LNCaP clone FGC (cell line): ENCODE measurements around the gene LIMK1.

ENCODE experiments used
- DNase-seq: peaks from one replicate; pipeline ENCODE4 v3.0.0-alpha.2; 2011; ENCODE audit warnings: low read depth
- H3K4me3 ChIP-seq: 2 replicates; pipeline ENCODE4 v1.5.1; 2011; ENCODE audit warnings: mild to moderate bottlenecking, low read depth, low read length, control low read depth
- TF ChIP-seq, protein P1 (sequence below): IDR thresholded peaks from 2 replicates; pipeline ENCODE4 v1.5.1; 2012; ENCODE audit warnings: mild to moderate bottlenecking; ENCODE audit not compliant: control insufficient read depth, insufficient read depth; ENCODE audit errors: extremely low read depth

Gene LIMK1

DNA sequence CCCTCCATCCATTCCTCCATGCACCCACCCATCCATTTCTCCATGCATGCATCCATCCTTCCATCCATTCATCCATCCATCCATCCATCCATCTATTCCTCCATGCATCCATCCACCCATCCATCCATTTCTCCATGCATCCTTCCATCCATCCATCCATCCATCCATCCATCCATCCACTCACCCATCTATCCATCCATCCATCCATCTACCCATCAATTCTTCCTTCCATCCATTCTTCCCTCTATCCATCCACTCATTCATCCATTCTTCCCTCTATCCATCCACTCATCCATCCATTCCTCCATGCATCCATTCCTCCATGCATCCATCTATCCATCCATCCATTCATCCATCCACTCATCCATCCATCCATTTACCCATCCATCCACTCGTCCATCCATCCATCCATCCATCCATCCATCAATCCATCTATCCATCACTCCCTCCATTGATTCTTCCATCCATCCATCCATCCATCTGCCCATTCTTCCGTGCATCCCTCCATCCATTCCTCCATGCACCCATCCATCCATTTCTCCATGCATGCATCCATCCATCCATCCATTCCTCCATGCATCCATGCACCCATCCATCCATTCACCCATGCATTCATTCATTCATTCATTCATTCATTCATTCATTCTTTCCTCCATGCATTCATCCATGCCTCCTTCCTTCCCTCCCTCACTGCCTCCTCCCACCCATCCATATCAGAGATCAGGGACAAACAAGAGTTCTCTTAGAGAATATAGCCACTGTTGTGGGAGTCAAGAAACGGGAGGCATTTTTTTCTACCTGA lies 33.4 kb upstream of the LIMK1 start:
- H3K4me3 ChIP-seq: no peak overlapping the region
- TF ChIP-seq, protein P1, sequence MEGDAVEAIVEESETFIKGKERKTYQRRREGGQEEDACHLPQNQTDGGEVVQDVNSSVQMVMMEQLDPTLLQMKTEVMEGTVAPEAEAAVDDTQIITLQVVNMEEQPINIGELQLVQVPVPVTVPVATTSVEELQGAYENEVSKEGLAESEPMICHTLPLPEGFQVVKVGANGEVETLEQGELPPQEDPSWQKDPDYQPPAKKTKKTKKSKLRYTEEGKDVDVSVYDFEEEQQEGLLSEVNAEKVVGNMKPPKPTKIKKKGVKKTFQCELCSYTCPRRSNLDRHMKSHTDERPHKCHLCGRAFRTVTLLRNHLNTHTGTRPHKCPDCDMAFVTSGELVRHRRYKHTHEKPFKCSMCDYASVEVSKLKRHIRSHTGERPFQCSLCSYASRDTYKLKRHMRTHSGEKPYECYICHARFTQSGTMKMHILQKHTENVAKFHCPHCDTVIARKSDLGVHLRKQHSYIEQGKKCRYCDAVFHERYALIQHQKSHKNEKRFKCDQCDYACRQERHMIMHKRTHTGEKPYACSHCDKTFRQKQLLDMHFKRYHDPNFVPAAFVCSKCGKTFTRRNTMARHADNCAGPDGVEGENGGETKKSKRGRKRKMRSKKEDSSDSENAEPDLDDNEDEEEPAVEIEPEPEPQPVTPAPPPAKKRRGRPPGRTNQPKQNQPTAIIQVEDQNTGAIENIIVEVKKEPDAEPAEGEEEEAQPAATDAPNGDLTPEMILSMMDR: no peak
- no peak for DNase-seq

DNA sequence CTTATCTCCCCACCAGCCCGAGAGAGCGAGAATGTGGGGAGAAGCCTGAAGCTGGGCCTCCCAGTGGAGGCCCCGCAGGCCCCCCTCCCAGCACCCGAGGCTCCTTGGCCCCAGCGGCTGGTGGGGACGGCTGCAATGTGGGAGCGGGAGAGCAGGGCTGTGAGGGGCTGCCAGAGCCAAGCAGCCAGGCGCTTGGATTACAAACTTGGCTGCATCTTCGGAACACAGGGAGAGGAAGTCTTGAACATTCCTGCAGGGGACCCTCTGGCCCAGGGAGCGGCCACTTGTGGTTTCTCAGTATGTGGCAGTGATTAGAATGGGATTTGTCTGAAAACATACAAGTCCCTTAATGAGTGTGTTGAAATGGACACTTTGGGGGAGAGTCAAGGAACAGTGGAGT lies 32.4 kb upstream of the LIMK1 start:
- no peak for DNase-seq
- no peak overlapping the region for H3K4me3 ChIP-seq
- TF ChIP-seq, protein P1: no peak

DNA sequence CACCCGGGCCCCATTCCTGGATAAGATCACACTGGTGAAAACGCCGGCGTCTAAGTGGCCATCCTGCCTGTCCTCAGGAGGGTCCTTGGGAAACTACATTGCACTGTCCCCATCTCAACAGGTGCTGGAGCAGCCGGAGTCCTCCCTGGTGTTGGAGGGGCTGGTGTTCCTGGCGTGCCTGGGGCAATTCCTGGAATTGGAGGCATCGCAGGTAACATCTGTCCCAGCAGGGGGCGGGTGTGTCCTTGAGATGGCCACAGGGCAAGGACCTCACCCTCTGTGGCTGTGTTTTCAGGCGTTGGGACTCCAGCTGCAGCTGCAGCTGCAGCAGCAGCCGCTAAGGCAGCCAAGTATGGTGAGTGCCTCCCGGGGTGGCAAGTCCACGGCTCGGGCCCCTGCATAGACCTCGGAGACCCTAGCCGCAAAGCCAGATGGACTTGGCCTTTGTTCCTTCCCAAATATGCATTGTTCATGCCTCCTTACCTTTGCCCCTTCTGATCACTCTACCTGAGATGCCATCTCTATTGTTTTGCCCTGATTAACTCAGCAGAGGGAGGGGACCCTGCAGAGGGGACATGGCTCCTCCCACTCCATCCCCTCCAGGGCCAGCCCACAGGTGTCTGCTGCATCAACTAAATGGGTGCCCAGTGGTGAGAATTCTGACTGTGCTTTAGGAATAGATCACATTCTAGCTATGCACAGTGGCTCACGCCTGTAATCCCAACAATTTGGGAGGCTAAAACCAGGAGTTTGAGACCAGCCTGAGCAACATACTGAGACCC lies 31.8 kb upstream of the LIMK1 start:
- H3K4me3 ChIP-seq: no peak overlapping the region
- DNase-seq: no peak
- TF ChIP-seq, protein P1: peak; percentile 45

DNA sequence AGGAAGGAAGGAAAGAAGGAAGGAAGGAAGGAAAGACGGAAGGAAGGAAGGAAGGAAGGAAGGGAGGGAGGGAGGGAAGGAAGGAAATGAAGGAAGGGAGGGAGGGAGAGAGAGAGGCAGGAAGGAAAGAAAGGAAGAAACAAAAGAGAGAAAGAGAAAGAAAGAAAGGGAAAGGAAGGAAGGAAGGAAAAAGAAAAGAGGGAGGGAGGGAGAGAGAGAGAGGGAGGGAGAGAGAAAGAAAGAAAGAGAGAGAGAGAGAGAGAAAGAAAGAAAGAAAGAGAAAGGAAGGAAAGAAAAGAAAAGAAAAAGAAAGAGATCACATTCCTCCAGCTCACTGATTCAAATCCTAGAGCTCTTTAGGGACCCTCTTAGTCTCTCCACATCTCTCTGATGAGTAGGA lies 31.0 kb upstream of the LIMK1 start:
- DNase-seq: no peak
- TF ChIP-seq, protein P1: no peak
- H3K4me3 ChIP-seq: no peak overlapping the region

DNA sequence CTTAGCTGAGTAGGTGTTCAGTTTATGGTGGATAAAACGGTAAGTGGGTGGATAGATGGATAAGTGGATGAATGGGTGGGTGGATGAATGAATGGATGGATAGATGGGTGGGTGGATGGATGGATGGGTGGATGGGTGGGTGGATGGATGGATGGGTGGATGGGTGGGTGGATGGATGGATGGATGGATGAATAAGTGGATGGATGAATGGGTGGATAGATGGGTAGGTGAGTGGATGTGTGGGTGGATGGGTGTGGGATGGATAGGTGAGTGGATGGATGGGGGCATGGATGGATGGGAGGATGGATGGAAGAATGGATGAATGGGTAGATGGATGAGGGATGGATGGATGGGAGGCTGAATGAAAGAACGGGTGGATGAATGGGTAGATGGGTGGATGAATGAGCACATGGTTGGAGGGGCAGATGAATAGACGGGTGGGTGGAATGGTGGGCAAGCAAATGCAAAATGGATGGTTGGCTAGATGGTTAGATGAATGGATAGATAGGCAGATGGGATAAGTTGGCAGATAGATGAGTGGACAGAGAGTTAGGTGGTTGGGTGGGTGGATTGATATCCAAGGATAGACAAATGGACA lies 29.9 kb upstream of the LIMK1 start:
- TF ChIP-seq, protein P1: no peak
- no peak for DNase-seq
- no peak overlapping the region for H3K4me3 ChIP-seq

DNA sequence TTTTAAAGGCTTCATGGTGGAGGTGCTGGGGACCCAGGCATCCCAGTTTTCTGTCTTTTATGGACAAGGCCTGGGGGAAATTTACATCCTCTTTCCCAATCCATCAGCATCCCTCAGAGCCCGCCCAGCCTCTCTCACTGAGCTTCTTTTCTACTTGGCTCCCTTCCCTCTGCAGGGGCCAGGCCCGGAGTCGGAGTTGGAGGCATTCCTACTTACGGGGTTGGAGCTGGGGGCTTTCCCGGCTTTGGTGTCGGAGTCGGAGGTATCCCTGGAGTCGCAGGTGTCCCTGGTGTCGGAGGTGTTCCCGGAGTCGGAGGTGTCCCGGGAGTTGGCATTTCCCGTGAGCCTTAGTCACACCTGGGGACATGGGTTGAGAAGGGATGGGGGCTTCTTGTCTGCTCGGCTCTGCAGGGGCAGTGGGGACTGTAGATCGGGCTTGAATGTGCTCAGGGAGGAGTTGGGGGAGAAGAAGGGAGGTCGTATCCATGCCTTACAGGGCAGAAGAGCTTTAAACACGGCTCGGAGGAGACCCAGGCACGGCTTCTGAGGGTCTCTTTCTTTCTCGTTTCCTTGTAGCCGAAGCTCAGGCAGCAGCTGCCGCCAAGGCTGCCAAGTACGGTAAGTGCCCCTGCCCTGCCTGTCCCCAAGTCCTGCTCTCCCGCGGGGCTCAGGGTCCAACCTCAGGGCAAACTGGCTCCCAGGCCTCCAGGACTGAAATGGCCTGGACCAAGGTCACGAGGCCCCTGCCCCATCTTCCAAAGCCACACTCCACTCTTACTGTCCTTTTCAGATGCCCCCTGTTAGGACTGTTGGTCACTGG lies 27.3 kb upstream of the LIMK1 start:
- DNase-seq: no peak
- TF ChIP-seq, protein P1: no peak
- no peak overlapping the region for H3K4me3 ChIP-seq
